ENCODE measurements around the gene MAP3K7CL.

MAP3K7CL gene

DNA sequence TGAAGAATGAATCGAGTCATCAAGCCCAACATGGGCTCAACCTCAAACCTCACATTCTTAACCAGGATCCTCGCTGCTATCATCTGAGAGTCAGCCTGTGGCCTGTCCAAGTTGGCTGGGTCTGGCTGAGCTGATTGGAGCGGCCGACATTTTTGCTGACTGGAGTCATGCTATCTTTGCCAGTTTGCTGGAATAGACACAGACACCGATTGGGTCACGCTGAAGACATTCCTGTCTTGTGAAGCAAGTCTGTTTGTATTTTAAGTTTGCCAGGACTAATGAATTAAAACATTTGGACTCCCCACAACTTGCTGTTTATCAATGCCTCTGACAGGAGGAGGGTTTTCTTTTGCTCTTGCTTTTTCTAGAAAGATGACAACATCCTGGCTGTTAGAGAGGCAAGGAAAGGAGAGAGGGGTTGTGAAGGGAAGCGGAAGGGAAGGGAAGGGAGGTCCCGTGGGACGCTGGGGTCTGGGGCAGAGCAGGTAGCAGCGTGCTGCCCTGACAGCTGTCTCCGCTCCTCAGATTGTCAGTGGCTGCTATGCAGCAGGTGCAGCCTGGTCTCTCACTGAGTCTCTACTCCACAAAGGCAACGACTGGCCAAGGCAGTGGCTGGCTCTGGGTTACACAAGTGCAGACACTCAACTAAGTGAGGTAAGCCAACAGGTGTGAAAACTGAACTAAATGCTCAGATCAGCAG lies at the start of gene MAP3K7CL:
TSS of gene MAP3K7CL (plus strand) at position 375 of the 700 bp plus-strand sequence. CDS start 2,701 bp downstream, outside the sequence.
- FAIRE-seq = no peak

DNA sequence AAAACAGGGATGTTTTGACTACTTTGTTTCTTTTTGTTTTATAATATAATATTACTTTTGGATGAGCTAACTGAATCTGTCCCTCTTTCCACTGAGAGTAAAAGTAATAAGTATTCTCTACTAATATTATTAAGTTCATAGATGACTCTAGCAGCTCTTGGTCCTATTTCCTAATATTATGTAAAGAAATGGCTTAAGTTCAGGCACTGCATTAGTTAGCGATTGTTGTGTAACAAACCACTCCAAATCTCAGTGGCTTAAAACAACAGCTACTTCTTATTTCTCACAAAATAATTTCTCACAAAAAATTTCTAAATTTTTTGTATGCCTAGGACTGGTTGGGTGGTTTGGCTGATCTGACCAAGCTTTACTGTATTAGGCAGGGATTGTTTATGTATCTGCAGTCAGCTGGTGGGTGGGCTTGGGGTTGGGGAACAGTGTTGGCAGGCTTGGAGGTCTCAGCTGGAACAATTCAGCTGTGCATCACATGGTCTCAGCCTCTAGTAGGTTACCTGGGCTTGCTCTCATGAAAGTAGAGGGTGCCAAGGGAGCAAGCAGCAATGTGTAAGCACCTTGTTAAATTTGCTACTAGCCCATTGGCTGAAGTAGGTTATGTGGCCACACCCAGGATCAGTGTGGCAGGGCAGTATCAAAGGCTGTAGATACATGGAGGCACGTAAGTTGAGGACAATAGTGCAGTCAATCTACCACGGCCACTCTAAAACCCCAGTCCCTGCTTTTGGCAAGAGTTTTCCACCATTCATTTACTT lies 48.2 kb upstream of the MAP3K7CL start:
- no peak for FAIRE-seq

- FAIRE-seq = no peak
Measured at GRCh38 chr21:29083306-29083705, 47.1 kb upstream of the MAP3K7CL start.

DNA sequence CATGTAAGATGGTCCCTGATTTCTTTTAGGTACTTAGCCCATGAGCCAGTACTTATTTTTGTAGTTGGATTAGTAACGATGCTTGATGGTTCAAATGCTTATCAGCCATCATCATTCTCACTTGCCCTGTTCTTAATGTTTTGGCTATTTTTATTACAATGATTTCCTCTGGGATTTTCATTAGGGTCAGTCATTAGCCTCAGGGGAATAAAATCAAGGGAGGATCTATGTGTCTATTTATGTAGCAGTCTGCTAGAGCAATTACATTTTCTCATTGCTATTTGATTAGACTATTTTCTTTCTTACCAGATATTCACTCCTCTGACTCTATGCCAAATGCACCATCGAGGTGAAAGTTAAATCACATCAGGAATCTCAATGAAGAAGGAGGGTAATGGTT lies 46.1 kb upstream of the MAP3K7CL start:
- no peak for FAIRE-seq

- no peak for FAIRE-seq
Measured at GRCh38 chr21:29085106-29085752, 45.2 kb upstream of the MAP3K7CL start.

GRCh38 chr21:29091033-29091432 lies 39.4 kb upstream of the MAP3K7CL start:
- no peak for FAIRE-seq

DNA sequence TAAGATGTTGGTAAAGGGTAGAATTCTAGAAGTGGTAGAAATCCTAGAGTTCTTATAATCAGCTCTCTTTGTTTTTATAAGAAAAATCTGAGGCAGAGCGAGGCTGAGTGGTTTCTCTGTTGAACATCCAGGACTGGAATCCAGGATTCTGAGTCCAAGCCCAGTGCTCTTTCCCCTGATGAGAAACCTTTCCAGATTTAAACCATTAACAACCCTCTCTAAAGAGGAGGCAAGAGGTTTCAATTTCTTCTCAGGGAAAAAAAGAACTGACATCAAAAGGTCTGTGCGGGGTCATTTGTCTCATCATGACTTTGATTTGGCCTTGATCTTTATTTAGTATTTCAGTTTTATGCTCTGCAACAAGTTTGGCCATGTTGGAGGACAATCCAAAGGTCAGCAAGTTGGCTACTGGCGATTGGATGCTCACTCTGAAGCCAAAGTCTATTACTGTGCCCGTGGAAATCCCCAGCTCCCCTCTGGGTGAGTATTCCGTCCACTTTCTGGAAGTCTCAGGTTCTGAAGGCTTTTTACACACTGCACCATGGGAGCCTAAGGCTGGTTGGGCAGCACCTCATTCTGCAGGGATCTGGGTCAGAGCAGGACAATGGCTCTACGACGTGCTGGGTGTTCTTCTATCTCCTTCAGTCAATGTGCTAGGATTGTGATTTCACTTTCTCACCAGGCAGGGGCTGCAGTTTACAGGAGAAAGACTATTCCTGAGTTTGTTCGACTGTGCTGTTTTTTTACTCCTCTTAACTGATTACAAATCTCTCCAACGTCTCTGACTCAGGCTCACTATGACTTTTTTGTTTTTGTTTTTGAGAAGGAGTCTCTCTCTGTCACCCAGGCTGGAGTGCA lies 38.1 kb upstream of the MAP3K7CL start:
- no peak for FAIRE-seq

DNA sequence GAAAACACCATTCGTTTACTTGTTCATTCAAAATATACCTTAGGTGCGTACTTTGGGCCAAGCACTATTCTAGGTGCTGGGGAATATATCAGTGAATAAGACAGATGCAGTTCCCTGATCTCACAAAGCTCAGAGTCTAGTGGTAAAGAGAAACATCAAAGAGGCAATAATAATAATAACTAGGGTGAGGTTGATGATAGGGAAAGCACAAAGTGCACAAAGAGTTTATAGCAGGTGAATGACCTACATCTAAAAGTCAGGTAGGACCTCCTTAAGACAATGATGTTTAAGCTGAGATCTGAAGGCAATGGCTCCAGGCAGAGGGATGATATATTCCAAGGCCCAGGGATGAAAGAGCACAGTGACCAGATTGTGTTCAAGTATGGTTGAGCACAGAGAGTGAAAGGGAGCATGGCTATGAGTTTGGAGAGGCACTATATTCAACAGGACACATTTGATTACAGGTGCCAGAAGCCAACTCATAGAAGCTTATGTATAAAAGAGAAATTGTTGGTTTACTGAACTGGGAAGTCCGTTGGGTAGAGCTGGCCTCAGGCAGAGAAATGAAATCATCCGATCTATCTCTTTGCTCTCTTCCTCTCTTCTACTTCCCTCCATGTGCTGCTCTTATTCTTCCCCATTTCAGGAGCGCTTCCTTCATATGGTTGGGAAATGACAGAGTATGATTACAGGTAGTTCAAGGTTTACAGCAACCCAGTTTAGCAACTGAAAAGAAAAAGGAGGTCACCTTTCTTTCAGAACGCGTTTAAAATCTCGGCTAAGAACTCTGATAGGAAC lies 34.0 kb upstream of the MAP3K7CL start:
- FAIRE-seq = no peak

- FAIRE-seq = no peak
Measured at GRCh38 chr21:29098156-29098555, 32.3 kb upstream of the MAP3K7CL start.

DNA sequence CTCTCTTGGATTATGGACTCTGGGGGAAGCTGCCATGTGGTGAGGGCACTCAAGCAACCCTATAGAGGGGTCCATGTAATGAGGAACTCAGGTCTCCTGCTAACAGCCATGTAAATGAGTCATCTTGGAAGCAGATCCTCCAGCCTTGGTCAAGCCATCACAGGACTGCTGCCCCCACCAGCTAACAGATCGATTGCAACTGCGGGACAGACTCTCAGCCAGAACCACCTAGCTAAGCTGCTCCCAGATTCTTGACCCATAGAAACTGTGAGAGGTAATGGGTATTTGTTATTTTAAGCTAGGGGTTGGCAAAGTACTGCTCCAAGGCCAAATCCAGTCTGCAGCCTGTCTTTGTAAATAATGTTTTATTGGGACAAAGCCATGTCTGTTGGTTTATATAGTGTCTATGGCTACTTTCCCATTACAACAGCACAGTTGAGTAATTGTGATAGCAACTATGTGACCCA lies 27.6 kb upstream of the MAP3K7CL start:
- no peak for FAIRE-seq

- no peak for FAIRE-seq
Measured at GRCh38 chr21:29104239-29104708, 26.2 kb upstream of the MAP3K7CL start.

- FAIRE-seq = no peak
Measured at GRCh38 chr21:29105218-29105617, 25.2 kb upstream of the MAP3K7CL start.

- no peak for FAIRE-seq
Measured at GRCh38 chr21:29114765-29115500, 15.5 kb upstream of the MAP3K7CL start.

GRCh38 chr21:29115899-29116298 lies 14.5 kb upstream of the MAP3K7CL start:
- no peak for FAIRE-seq

DNA sequence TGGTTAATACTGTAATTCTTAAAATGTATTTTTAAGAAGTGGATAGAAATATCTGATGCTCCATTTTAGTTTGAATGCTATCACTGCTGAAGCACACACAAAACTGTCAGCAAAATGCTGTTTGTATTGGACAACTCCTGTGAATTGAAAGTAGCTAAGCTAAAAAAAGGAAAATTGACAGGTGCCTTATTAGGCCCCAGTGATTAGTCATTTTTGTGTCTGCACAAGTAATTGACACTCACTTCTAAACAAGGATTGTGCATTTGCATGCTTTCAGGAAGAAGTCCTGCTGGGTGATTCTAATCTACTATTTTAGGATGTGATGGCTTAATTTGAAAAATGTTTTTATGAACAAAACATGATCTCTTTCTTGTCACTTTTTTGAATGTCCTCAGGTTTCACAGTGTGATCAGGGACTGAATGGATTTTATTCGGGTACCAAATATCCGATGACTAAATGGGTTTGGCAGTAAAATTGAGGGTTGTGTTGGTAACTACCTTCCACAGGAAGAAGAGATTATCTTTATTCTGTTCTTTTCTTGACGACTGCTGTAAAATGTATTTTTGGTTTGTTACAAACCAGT lies 13.0 kb upstream of the MAP3K7CL start:
- FAIRE-seq = no peak

- no peak for FAIRE-seq
Measured at GRCh38 chr21:29121759-29122158, 8.7 kb upstream of the MAP3K7CL start.

GRCh38 chr21:29124645-29125044 lies 5.8 kb upstream of the MAP3K7CL start:
- FAIRE-seq = no peak

DNA sequence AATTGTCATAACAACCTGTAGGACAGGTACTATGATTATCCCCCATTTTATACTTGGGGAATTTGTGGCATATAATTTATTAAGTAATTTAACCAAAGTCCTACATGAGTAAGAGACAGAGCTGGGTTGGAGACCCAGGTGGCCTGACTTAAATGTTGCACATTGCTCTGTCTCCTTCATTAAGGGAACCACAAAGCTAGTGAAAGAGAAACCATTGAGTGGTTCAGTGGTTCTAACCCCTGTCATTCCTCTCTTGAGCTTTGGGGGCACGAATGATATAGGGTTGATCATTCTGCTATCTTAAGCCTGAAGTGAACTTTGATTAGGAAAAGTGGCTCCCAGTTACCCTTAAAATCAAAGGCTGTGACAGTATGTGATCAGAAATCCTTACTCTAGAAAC lies 5.3 kb upstream of the MAP3K7CL start:
- FAIRE-seq = no peak

- FAIRE-seq = no peak
Measured at GRCh38 chr21:29125979-29126378, 4.5 kb upstream of the MAP3K7CL start.

- no peak for FAIRE-seq
Measured at GRCh38 chr21:29133241-29133640, 2.8 kb downstream of the MAP3K7CL start.

- no peak for FAIRE-seq
Measured at GRCh38 chr21:29133796-29134195, 3.4 kb downstream of the MAP3K7CL start.

Measured in islet of Langerhans (tissue), 1 donor.